GM19397 (cell line): ENCODE results near the gene SCN1B.

Experiments
- ATAC-seq: cut with Tn5 transposase; IDR thresholded peaks from one replicate; pipeline ENCODE4 v1.9.1; 2021; ENCODE audit warnings: mild to moderate bottlenecking, moderate library complexity; ENCODE audit not compliant: unreplicated experiment

The SCN1B gene

DNA sequence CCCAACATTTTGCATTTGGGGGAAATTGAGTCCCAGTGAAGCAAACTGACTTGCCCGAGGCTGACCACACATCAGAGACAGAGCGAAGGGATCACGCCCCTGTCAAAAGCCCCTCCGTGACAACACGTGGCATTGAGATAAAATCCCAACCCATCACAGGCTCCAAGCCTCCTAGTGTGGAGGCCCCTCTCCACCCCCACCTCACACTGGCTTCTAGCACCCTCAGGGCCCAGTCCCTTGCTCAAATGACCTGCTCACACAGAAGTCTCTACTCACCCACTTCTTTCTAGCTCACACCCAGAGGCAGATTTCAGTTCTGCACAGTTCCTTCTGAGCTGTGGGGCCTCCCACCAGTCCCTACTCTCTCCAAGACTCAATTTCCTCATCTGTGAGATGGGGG is 21.5 kb downstream of the SCN1B start:
- no peak for ATAC-seq

DNA sequence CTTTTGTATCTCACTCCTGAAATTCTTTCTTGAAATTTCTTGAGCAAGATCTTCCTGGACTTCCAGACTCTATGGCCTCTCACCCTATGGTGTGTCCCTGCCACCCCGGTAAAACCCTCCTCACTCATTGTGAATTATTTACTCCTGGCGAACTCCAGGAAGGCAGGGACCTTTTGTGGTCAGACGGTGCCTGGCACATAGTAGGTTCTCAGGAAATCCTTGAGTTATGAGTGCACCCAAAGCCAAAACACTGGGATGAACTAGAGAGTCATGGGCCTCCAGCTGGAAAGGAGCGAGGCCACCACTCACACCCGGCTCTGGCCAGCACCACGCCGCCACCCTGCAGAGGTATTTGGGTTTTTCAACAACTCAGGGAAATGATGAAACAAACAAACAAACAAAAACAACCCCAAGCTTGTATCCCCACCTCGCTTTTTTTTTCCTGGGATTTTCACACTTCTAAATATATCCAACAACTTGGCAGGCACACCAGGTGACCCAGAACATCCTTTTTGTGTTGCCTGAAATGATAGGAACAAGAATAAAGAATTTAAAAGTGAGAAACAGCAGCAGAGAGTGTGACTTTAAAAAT is 22.4 kb downstream of the SCN1B start:
- ATAC-seq, result no peak

DNA sequence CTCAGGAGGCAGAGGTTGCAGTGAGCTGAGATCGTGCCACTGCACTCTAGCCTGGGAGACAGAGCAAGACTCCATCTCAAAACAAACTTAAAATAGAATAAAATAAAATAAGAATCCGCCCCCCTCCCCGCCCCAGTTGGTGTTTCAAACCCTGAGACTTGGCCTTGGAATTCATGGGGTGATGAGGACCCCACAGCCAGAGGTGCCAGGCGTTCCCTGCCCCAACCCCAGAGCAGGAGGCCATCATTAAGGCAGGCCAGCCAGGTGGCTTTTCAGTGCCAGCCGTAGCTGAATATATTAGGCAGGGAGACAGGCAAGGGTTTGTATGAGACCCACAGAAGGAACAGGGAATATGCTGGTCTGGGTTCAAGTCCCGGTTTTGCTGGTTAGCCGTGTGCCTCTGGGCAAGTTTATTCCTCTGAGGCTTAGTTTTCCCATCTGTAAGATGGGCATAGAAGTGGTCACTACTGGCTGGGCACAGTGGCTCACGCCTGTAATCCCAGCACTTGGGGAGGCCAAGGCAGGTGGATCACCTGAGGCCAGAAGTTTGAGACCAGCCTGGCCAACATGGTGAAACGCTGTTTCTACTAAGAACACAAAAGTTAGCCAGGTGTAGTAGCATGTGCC is 23.5 kb downstream of the SCN1B start:
- no peak for ATAC-seq

DNA sequence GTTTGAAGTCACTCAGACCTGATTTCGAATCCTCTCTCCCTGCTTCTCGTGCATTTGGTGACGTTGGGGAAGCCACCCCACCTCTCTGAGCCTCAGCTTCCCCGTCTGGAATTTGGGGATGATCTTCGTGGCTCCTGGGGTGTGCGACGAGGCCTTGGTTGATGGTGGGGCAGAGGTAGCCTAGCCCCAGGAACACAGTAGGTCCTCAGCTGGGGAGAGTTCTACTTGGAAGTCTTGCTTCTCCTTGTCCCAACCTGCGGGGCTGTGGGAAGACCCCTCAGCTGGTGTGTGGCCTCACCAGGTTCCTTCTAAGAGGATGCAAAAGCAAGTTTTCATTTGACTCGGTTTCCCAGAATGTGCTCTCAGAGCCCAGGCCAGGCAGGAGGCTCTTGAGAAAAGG is 24.4 kb downstream of the SCN1B start:
- ATAC-seq, result no peak

DNA sequence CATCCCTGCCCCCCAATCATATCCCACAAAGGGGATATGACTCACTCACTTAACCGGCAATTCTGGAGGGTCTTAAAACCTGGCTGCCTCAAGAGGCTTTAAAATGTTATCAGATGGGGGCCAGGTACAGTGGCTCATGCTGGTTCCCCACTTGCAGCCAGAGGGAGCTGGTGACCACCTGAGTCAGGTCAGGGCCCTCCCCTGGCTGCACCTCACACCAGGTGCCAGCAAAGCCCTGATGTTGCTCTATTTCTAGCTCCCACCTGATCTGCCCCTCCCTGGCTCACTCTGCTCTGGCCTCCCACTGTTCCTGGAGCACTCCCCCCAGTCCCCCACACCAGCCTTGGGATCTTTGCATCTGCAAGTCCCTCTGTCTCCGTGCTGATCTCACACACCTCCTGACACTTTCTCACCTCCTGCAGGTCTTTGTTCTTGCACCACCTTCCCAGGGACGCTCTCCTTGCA is 25.5 kb downstream of the SCN1B start:
- no peak for ATAC-seq

DNA sequence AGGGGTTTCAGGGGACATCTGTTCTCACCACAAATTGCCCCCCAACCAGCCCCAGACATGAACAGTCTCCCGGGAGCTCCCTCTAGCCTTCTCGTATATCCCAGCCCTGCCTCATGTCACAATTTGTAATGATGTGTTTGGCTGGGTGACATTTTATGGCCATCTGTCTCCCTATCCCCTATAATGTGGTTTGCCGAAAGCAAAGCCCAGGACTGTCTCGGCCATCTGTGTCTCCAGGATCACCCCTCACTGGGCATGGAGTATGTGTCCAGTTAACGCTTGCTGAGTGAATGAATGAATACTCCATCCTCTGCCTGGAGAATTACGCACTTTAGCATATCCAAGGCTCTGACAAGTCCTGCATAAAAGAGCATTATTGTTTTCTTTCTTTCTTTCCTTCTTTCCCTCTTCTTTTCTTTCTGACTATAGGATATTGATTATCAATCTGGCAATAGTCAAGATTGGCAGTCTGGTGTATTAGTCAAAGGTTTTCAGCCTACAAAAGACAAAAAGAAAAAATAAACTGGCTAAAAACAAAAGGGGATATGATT is 26.3 kb downstream of the SCN1B start:
- no peak for ATAC-seq

DNA sequence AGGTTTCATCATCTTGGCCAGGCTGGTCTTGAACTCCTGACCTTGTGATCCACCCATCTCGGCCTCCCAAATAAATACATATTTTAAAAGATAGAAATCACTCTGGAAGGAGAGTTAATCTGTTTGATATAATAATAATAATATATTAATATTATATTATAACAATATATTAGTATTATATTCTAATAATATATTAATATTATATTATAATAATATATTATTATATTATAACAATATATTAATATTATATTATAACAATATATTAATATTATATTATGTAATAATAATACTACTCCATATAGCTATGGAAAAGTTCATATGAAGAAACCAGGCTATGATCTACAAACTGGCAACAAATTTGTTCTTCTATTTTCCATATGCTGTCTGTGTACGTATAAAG is 28.1 kb downstream of the SCN1B start:
- ATAC-seq, result no peak

DNA sequence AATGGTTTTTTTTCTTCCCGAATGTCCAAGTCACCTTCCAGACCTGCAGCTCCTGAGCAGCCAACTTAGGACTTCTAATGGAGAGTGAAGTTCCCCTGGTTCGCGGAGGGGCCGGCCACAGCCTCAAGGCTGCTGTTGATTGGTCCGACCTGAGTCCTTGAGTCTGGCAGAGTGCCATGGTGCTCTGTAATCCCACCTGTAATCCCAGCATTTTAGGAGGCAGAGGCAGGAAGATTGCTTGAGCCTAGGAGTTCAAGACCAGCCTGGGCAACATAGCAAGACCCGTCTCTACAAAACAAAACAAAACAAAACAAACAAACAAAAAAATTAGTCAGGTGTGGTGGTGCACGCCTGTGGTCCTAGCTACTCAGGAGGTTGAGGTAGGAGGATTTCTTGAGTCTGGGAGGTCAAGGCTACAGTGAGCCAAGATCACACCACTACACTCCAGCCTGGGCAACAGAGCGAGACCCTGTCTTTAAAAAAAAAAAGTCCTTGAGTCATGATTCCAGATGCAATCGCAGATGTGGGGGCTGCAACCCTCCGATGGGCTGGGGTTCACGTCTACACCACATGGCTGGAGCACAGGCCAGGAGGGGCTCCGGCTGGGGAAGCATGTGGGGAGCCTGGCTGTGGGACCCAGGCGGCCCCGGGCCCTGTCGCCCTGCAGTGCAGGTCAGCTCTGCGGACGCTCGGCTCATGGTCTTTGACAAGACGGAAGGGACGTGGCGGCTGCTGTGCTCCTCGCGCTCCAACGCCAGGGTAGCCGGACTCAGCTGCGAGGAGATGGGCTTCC is 28.9 kb downstream of the SCN1B start:
- no peak for ATAC-seq

DNA sequence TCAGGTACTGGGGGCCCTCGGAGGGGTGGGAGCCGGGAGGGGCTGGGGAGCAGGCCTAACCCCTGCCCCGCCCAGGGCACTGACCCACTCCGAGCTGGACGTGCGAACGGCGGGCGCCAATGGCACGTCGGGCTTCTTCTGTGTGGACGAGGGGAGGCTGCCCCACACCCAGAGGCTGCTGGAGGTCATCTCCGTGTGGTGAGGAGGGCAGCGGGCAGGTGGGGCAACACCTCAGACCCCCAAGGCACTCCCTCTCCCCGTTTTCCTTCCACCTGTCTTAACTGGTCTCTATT is 29.5 kb downstream of the SCN1B start:
- ATAC-seq, result no peak

DNA sequence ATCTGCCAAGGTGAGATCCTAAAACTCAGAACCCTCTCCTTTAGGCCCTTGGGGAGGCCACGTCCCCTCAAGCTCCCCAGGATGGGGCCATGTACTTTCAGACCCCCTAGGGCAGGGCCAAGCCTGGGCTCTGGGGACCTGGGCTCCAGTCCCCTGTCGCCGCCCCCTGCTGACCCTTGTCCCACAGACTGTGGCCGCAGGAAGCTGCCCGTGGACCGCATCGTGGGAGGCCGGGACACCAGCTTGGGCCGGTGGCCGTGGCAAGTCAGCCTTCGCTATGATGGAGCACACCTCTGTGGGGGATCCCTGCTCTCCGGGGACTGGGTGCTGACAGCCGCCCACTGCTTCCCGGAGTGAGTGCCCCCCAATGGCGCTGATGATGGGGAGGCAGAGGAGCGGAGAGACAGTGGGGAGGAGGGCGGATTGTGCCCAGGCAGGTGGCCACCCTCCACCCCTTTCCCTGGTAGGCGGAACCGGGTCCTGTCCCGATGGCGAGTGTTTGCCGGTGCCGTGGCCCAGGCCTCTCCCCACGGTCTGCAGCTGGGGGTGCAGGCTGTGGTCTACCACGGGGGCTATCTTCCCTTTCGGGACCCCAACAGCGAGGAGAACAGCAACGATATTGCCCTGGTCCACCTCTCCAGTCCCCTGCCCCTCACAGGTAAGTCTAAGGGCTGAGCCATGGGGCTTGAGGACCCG is 30.0 kb downstream of the SCN1B start:
- no peak for ATAC-seq

DNA sequence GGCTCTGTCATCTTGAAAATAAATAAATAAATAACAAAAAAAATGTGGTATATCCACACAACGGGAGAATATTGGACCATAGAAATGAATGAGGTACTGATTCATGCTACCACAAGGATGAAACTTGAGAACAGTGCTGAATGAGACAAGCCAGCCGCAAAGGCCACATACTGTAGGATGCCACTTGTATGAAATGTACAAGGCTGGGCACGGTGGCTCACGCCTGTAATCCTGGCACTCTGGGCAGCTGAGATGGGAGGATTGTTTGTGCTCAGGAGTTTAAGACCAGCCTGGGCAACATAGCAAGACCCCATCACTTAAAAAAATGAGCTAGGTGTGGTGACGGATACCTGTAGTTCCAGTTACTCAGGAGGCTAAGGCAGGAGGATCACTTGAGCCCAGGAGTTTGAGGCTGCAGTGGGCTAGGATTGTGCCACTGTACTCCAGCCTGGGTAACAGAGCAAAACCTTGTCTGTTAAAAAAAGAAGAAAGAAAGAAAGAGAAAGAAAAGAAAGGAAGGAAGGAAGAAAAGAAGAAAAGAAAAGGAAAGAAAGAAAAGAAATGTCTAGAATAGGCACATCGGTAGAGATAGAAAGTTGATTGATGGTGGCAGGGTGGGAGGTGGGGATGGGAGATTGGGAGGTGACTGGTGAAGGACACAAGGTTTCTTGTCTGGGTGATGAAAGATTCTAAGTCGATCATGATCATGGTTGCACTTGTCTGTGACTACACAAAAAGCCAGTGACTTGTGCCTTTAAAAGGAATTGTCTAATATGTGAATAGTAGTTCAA is 31.5 kb downstream of the SCN1B start:
- ATAC-seq, result no peak

DNA sequence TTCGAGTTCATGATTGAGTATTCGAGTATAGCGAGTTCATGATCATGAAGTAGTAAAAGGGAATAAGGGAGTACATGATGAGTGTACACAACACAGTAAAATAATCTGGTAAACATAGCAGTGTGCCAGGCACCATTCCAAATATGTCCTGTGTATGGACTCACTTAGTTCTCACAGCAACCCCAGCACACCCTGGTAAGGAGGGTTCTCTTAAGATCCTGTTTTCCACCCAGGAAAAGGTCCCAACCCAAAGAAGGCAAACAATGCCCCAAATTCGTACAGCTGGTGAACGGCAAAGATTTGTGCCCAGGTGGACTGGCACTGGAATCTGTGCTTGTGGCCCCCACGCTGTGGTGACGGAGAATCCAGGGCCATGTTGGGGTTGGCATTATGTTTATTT is 32.7 kb downstream of the SCN1B start:
- no peak for ATAC-seq

DNA sequence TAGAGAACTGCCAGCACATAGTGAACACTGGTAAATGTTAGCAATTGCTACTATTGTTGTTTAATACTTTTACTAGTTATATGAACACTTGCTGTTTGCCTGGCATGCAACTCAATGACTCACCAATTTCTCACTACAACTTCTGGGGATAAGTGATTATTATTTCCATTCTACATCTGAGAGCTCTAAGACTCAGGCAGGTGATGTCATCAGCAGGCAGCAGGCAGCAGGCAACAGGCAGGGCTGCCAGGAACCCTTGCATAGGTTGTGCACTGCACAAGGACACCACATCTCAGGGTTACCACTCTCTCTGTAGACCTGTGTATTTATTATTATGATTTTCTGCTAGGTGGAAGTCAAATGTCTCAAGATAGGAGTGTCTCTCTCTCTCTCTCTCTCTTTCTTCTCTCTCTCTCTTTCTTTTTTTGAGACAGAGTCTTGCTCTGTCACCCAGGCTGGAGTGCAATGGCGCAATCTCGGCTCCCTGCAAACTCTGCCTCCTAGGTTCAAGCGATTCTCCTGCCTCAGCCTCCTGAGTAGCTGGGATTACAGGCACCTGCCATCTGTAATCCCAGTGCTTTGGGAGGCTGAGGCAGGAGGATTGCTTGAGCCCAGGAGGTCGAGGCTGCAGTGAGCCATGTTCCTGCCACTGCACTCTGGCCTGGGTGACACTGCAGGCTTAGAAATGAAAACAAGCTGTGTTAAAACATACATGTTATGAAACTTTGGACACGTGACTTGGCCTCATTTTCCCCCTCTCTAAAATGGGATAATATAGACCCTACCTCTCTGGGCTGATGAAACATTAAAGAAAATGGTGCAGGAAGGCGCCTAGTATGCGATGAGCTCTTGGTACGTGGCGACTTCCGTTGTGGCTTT is 33.9 kb downstream of the SCN1B start:
- ATAC-seq, result no peak

DNA sequence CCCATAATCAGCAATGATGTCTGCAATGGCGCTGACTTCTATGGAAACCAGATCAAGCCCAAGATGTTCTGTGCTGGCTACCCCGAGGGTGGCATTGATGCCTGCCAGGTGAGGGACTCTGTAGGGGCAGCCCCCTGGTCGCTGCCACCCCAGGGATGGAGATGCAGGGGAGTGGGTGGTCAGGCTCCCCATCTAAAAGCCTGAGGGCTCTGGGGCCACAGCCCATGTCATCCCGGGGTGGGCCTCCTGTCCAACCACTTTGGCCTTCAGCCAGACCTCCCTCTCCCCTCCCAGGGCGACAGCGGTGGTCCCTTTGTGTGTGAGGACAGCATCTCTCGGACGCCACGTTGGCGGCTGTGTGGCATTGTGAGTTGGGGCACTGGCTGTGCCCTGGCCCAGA is 35.3 kb downstream of the SCN1B start:
- ATAC-seq, result no peak

DNA sequence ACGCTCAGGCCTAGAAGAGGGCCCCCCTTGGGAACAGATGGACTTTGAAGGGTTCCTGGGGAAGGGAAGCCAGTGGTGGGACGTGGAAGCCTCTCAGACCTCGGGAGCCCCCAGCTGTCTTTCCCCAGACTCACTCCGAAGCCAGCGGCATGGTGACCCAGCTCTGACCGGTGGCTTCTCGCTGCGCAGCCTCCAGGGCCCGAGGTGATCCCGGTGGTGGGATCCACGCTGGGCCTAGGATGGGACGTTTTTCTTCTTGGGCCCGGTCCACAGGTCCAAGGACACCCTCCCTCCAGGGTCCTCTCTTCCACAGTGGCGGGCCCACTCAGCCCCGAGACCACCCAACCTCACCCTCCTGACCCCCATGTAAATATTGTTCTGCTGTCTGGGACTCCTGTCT is 35.9 kb downstream of the SCN1B start:
- no peak for ATAC-seq

DNA sequence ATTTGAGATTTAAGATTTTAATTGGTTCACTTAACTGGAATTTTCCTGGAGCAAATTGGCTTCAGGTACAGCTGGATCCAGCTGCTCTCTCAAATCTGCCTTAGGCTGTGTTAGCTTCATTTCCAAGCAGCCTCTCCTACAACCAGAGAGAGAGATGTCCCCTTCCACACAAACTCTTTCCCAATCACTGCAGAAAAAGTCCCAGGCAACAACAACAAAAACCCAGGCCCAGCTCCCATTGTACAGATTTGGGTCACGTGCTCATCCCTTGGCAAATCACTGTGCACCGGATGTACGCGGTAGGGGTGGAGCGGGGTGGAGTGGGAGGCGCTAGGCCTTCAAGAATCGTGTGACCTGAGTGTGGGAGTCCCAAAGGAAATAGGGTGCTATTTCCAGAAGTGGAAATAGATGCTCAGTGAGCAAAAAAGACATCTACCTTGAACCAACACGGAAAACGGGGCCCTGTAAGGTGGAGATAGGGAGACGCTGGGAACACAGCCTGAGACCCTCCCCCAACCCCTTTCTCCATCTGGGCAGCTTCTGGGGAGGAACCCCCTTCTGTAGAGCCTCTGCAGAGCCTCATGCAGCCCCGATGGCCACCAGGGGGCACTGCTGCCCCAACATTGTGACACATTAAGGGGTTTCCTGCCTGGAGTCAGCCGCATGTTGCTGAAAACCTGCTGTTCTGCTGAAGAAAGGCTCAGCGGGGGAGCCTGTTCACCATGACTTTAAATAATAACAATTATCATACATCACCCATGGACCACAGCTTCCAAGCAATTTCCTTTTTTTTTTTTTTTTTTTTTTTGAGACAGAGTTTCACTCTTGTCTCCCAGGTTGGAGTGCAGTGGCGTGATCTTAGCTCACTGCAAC is 36.7 kb downstream of the SCN1B start:
- ATAC-seq, result peak; percentile 68

DNA sequence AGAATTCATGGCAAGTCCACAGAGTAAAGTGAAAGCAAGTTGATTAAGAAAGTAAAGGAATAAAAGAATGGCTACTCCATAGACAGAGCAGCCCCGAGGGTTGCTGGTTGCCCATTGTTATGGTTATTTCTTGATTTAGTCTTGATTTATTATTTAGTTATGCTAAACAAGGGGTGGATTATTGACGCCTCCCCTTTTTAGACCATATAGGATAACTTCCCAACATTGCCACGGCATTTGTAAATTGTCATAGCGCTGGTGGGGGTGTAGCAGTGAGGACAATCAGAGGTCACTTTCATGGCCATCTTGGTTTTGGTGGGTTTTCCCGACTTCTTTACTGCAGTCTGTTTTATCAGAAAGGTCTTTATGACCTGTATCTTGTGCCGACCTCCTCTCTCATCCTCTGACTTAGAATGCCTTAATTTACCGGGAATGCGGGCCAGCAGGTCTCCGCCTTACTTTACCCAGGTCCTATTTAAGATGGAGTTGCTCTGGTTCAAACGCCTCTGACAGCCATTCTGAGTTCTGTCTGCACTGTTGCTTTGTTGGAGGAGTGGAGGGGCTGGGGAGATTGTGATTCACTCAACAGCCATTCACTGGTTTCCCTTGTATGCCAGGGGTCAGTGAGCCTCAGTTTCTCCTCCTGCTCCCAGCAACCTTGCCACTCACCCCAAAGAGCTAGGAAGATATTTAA is 38.8 kb downstream of the SCN1B start:
- ATAC-seq, result no peak

DNA sequence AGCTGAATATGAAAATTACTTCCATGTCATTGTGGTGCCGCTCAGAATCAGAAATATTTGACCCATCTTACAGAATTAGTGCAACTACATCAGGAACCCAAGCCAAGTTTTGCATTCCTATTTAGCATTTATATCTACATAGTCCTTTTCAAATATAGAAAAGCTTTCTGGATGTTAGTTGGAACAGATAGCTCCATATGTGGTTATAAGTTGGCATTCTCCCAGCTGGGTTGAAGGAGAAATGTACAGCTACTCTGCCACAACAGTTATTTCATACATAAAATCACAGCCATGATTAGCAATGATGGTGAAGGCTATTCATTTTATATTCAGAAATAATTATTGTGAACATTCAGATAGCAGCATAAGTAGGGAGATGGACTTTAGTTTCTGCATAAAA is 39.4 kb downstream of the SCN1B start:
- no peak for ATAC-seq
